ENCODE results near the gene KRT14.

DNA sequence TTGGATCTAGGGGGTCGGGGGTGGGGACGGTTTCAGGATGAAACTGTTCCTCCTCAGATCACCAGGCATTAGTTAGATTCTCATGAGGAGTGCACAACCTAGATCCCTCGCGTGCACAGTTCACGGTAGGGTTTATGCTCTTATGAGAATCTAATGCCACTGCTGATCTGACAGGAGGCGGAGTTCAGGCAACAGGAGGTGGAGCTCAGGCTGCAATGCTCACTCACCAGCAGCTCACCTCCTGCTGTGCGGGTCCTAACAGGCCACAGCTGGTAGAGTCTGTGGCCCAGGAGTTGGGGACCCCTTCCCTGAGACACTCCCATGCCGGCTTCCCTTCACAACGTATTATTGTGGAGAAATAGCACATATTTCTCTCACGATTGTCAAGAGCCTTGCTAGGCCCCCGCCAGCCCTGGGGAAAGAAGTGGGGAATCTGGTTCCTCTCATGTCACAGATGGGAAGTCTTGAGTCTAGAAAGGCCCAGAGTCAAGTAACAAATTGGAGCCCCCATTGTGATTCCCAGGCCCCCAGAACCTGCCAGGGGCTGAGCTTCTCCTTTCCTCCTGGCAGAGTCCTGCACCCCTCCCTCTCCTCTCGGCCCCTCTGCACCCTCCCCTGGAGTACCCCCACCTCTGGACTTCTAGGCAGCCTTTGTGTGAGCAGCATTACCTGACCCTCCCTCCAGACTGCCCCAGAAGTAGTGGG lies 6.1 kb upstream of the KRT14 start:
- no peak for TF ChIP-seq CTCF (IDR thresholded peaks at IDR 0.05)
- TF ChIP-seq POLR2AphosphoS5 (IDR thresholded peaks at IDR 0.05): no peak

All from suprapubic skin (tissue), 3 donors.